H1 (cell line): Measurements from ENCODE around the gene PDZD8.

Experiments
- CTCF ChIP-seq, 3 experiments: IDR thresholded peaks; 1 replicate in 2 of 3; 2 replicates in 1 of 3; pipeline versions ENCODE4 v1.5.1 to v1.6.1; 2011; ENCODE audit warnings: low read length in 3 of 3, mild to moderate bottlenecking in 3 of 3, inconsistent platforms in 2 of 3, low read depth in 1 of 3, moderate library complexity in 1 of 3; ENCODE audit not compliant: insufficient read depth in 1 of 3; ENCODE audit errors: control extremely low read depth in 1 of 3
- EP300 ChIP-seq, 2 experiments: IDR thresholded peaks; 1 replicate in 1 of 2; 2 replicates in 1 of 2; pipeline ENCODE4 v1.6.1; 2011 to 2012; ENCODE audit warnings: low read depth in 2 of 2, low read length in 2 of 2, mild to moderate bottlenecking in 2 of 2, borderline replicate concordance in 1 of 2, inconsistent platforms in 1 of 2, moderate library complexity in 1 of 2
- POLR2A ChIP-seq, 2 experiments: IDR thresholded peaks; 1 replicate in 1 of 2; 2 replicates in 1 of 2; pipeline ENCODE4 v1.6.1; 2011; ENCODE audit warnings: low read depth in 2 of 2, low read length in 2 of 2, mild to moderate bottlenecking in 2 of 2; ENCODE audit errors: control extremely low read depth in 1 of 2
- POLR2AphosphoS5 ChIP-seq: IDR thresholded peaks from 2 replicates; pipeline ENCODE4 v1.6.1; 2011; ENCODE audit warnings: low read depth, low read length
- RBBP5 ChIP-seq: IDR thresholded peaks from 2 replicates; pipeline ENCODE4 v1.7.1; 2012; ENCODE audit warnings: low read depth, mild to moderate bottlenecking, inconsistent platforms, low read length, moderate library complexity, borderline replicate concordance
- RXRA ChIP-seq: IDR thresholded peaks from 2 replicates; pipeline ENCODE4 v1.6.1; 2011; ENCODE audit warnings: low read depth, mild to moderate bottlenecking, low read length, moderate library complexity; ENCODE audit not compliant: insufficient read depth
- SRF ChIP-seq: IDR thresholded peaks from 2 replicates; pipeline ENCODE4 v1.6.1; 2011; ENCODE audit warnings: mild to moderate bottlenecking, low read depth, low read length, moderate library complexity
- SUZ12 ChIP-seq: fragments of 200-600 bp; sonication (generic); IDR thresholded peaks from 2 replicates; pipeline ENCODE4 v1.6.1; 2012; ENCODE audit warnings: mild to moderate bottlenecking, inconsistent platforms, low read length, moderate library complexity, mixed read lengths

- TF ChIP-seq POLR2AphosphoS5 (no peak), CTCF (IDR thresholded peaks at IDR 0.05; ENCODE audit: control extremely low read depth in 1 of 3, insufficient read depth in 1 of 3, low read depth in 1 of 3, low read length in 3 of 3) (no peak), RBBP5 (no peak), POLR2A (IDR thresholded peaks at IDR 0.05; ENCODE audit: control extremely low read depth in 1 of 2, low read depth in 2 of 2, low read length in 2 of 2) (no peak), RXRA (no peak), EP300 (IDR thresholded peaks at IDR 0.05; ENCODE audit: borderline replicate concordance in 1 of 2, low read depth in 2 of 2, low read length in 2 of 2) (no peak), SUZ12 (no peak), SRF (no peak)
Measured at GRCh38 chr10:117418121-117418520, 42.9 kb upstream of the PDZD8 start.
